ENCODE data around the gene CPTP.

CPTP gene

GRCh38 chr1:1292851-1293250, 31.8 kb upstream of the CPTP start:
- DNase-seq, result no peak

- DNase-seq, result no peak
These were observed 31.0 kb upstream of the CPTP start for GRCh38 chr1:1293263-1294249.

GRCh38 chr1:1294250-1294890, 30.2 kb upstream of the CPTP start:
- no peak for DNase-seq

GRCh38 chr1:1295154-1295923, 29.3 kb upstream of the CPTP start:
- no peak for DNase-seq

- DNase-seq, result no peak
These were observed 28.2 kb upstream of the CPTP start for GRCh38 chr1:1296070-1297061.

- DNase-seq, result no peak
These were observed 26.7 kb upstream of the CPTP start for GRCh38 chr1:1297802-1298424.

- DNase-seq, result no peak
These were observed 25.5 kb upstream of the CPTP start for GRCh38 chr1:1298861-1299685.

- DNase-seq, result no peak
These were observed 24.8 kb upstream of the CPTP start for GRCh38 chr1:1299686-1300351.

GRCh38 chr1:1300352-1300739, 24.3 kb upstream of the CPTP start:
- no peak for DNase-seq

- no peak for DNase-seq
These were observed 22.6 kb upstream of the CPTP start for GRCh38 chr1:1302006-1302430.

- DNase-seq, result no peak
These were observed 21.6 kb upstream of the CPTP start for GRCh38 chr1:1302951-1303509.

GRCh38 chr1:1303736-1304135, 20.9 kb upstream of the CPTP start:
- no peak for DNase-seq

- DNase-seq, result peak; percentile 24
These were observed 20.0 kb upstream of the CPTP start for GRCh38 chr1:1304331-1305299.

GRCh38 chr1:1305300-1306069, 19.1 kb upstream of the CPTP start:
- no peak for DNase-seq

- no peak for DNase-seq
These were observed 18.4 kb upstream of the CPTP start for GRCh38 chr1:1306070-1306660.

GRCh38 chr1:1306661-1307260, 17.8 kb upstream of the CPTP start:
- DNase-seq, result no peak
